GM21717 (cell line): ENCODE results near the gene AKR1B1.
"Not testable (repeated sequence)": the region's sequence is repeated elsewhere in the genome, so short reads cannot be mapped to it uniquely, and the experiment has no call there.

Experiments
- ATAC-seq: cut with Tn5 transposase; IDR thresholded peaks from one replicate; pipeline ENCODE4 v1.9.1; 2021; ENCODE audit warnings: mild to moderate bottlenecking, moderate library complexity; ENCODE audit not compliant: unreplicated experiment

Gene AKR1B1

GRCh38 chr7:134458806-134459698, at the start of gene AKR1B1:
Gene AKR1B1 (minus strand): TSS chr7:134459100. CDS start chr7:134459062, 38 bp downstream.
- ATAC-seq: peak; percentile 97

GRCh38 chr7:134505856-134506255, 47.0 kb upstream of the AKR1B1 start:
- ATAC-seq: no peak

- no peak for ATAC-seq
Measured at GRCh38 chr7:134504660-134505164, 45.8 kb upstream of the AKR1B1 start.

- ATAC-seq: no peak
Measured at GRCh38 chr7:134502463-134503371, 43.8 kb upstream of the AKR1B1 start.

GRCh38 chr7:134500982-134501381, 42.1 kb upstream of the AKR1B1 start:
- ATAC-seq: no peak

- ATAC-seq: no peak
Measured at GRCh38 chr7:134500406-134500805, 41.5 kb upstream of the AKR1B1 start.

GRCh38 chr7:134495546-134495945, 36.6 kb upstream of the AKR1B1 start:
- ATAC-seq: no peak

GRCh38 chr7:134493091-134493490, 34.2 kb upstream of the AKR1B1 start:
- ATAC-seq: no peak

GRCh38 chr7:134487721-134488120, 28.8 kb upstream of the AKR1B1 start:
- ATAC-seq: not testable (repeated sequence)

- ATAC-seq: no peak
Measured at GRCh38 chr7:134485203-134485602, 26.3 kb upstream of the AKR1B1 start.

- no peak for ATAC-seq
Measured at GRCh38 chr7:134483296-134483695, 24.4 kb upstream of the AKR1B1 start.

- no peak for ATAC-seq
Measured at GRCh38 chr7:134482858-134483257, 24.0 kb upstream of the AKR1B1 start.

GRCh38 chr7:134481167-134481566, 22.3 kb upstream of the AKR1B1 start:
- ATAC-seq: no peak

- ATAC-seq: no peak
Measured at GRCh38 chr7:134480730-134481129, 21.8 kb upstream of the AKR1B1 start.

GRCh38 chr7:134480202-134480601, 21.3 kb upstream of the AKR1B1 start:
- ATAC-seq: no peak

GRCh38 chr7:134478707-134479106, 19.8 kb upstream of the AKR1B1 start:
- ATAC-seq: no peak

- no peak for ATAC-seq
Measured at GRCh38 chr7:134477954-134478353, 19.1 kb upstream of the AKR1B1 start.

- no peak for ATAC-seq
Measured at GRCh38 chr7:134476044-134476443, 17.1 kb upstream of the AKR1B1 start.

- no peak for ATAC-seq
Measured at GRCh38 chr7:134474828-134475227, 15.9 kb upstream of the AKR1B1 start.

GRCh38 chr7:134473861-134474291, 15.0 kb upstream of the AKR1B1 start:
- ATAC-seq: no peak

- no peak for ATAC-seq
Measured at GRCh38 chr7:134472572-134473244, 13.8 kb upstream of the AKR1B1 start.
